ENCODE data around the gene FBXO41. TPM values are rescaled to one million over a fixed set of nuclear protein-coding genes. Genes with fewer than 3 reads are reported as not detected.

Gene FBXO41
- total and polyA plus RNA-seq, 10 of the 15 experiments (the other 5 are each of a cell fraction or from before 2014, with no cell fraction given) = 1.9 to 38.9 (median 11.3) TPM

- DNase-seq (ENCODE audit: low read depth, low spot score) (no peak), ATAC-seq (no peak), FAIRE-seq (no peak)
- SMC1A ChIA-PET (ENCODE audit: uncharacterized antibody, unreplicated experiment) = no interaction called here
- Histone ChIP-seq H3K4me1 (ENCODE audit: control insufficient read depth, insufficient read depth, low read length) (no peaks in the 10 kb centered on the region), H3K27me3 (replicated peaks in 1 of 2; ENCODE audit: control insufficient read depth in 2 of 2, insufficient read depth in 2 of 2, low read length in 1 of 2) (no peaks in the 10 kb centered on the region), H3K36me3 (ENCODE audit: control insufficient read depth in 2 of 2, insufficient read depth in 2 of 2, low read length in 1 of 2) (peaks cover 2 to 19% of the 10 kb centered on the region in 2 experiments; a peak in 2 of 4 replicates), H3K4me3 (no peak overlapping the region), H4K20me1 (ENCODE audit: control insufficient read depth, insufficient read depth) (no peaks in the 10 kb centered on the region), H3K27ac (ENCODE audit: control insufficient read depth, insufficient read depth) (no peak overlapping the region), H3K4me2 (ENCODE audit: control insufficient read depth, insufficient read depth) (no peak overlapping the region), H2AFZ (ENCODE audit: control insufficient read depth, low read depth, low read length) (no peak overlapping the region), H3K9ac (ENCODE audit: control insufficient read depth, insufficient read depth, low read length) (no peak overlapping the region), H3K79me2 (ENCODE audit: control insufficient read depth, insufficient read depth, low read length) (no peaks in the 10 kb centered on the region), H3K9me3 (replicated peaks; ENCODE audit: control insufficient read depth, insufficient read depth, low read length) (no peaks in the 10 kb centered on the region)
- RAD21 ChIA-PET (ENCODE audit: unreplicated experiment) = no interaction called here
- in situ Hi-C loops (cut with MboI) (no loop called here), intact Hi-C loops (cut with micrococcal nuclease; ENCODE audit: unreplicated experiment) (no loop called here)
- CTCF ChIA-PET = no interaction called here
- 80% methylated on average over 9 of the region's 9 CpGs for WGBS (ENCODE audit: insufficient coverage, insufficient replicate concordance, low lambda C conversion rate, missing lambda C conversion rate)
- no peak for TF ChIP-seq STAT1 (conservative IDR thresholded peaks at IDR 0.05)
- no peak for TF ChIP-seq BCLAF1 (IDR thresholded peaks at IDR 0.05)
- TF ChIP-seq NR2F1 (conservative IDR thresholded peaks at IDR 0.05) = no peak
- no peak for TF ChIP-seq NKRF (conservative IDR thresholded peaks at IDR 0.05)
- no peak for TF ChIP-seq LARP7 (IDR thresholded peaks at IDR 0.05)
- TF ChIP-seq MXI1 (IDR thresholded peaks at IDR 0.05; ENCODE audit: low read depth, low read length) = no peak
- TF ChIP-seq STAT3 (IDR thresholded peaks at IDR 0.05; ENCODE audit: low read depth, low read length) = no peak
- TF ChIP-seq MTA3 (IDR thresholded peaks at IDR 0.05; ENCODE audit: borderline replicate concordance, low read length) = no peak
- no peak for TF ChIP-seq IRF5 (IDR thresholded peaks at IDR 0.05; ENCODE audit: borderline replicate concordance)
- TF ChIP-seq ASH2L (IDR thresholded peaks at IDR 0.05; ENCODE audit: borderline replicate concordance, low read depth) = no peak
- TF ChIP-seq ETV6 (conservative IDR thresholded peaks at IDR 0.05 in 1 of 2, IDR thresholded peaks at IDR 0.05 in 1 of 2; ENCODE audit: borderline replicate concordance in 1 of 2, low read depth in 1 of 2) = no peak
- no peak for TF ChIP-seq PAX8 (IDR thresholded peaks at IDR 0.05)
- POLR2A ChIA-PET = no interaction called here
- BruUV-seq (replicated peaks) = no TSS peak
Measured at GRCh38 chr2:73225513-73226360, 58.5 kb downstream of the FBXO41 start.

All from GM12878 (cell line).